ENCODE data around the gene SCP2. TPM values are rescaled to one million over a fixed set of nuclear protein-coding genes. Genes with fewer than 3 reads are reported as not detected.

Gene SCP2
- polyA plus RNA-seq, 1 of the 3 experiments (the other 2 are of a cell fraction) = 49.5 TPM

DNA sequence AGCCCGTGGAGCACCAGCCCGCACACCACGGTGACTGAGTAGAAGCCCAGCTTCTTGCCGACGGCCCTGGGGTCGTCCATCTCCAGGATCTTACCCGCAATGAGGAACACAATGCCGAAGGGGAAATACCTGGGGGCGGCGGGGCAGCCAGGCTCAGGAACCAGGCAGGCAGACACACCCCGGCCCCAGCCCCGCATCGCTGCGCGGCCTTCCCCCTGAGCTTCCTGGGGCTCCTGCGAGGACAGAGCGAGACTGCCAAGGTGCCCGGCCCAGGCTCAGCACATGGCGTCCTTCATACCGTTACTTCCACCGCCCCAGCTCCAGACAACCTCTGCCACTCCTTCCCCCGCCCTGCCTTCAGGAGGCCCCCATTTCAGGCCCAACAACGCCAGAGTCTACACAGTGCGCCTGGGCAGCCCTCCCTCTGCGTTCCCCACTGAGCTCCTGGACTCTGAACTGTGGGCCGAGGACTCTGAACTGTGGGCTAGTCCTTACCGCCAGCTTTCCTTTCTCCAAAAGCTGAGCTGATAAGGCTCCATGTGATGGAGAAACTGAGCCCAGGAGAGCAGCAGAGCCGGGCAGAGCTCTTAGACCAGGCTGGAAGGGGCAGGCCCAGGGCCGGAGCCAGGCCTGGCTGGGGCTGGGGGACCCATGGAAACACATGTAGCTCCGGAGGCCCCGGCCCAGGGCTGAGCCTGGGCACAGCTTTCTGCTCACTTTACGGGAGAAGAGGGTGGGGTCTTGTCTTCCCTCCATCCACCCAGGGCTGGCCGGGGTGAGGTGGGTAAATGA, 165.8 kb downstream of the SCP2 start:
- H3K36me3 ChIP-seq (replicated peaks in 1 of 2; ENCODE audit: control insufficient read depth in 1 of 2, insufficient read depth in 2 of 2, low read length in 1 of 2) = no peaks in the 10 kb centered on the region
- peaks cover 3 to 6% of the 10 kb centered on the region in 2 experiments; a peak in 1 of 4 replicates for H3K4me1 ChIP-seq (ENCODE audit: control insufficient read depth in 1 of 2, insufficient read depth in 2 of 2, low read depth in 1 of 2, low read length in 1 of 2)
- no peak overlapping the region for H3K9ac ChIP-seq
- POLR2A ChIA-PET = no interaction called here
- no peaks in the 10 kb centered on the region for H3K9me3 ChIP-seq
- no peaks in the 10 kb centered on the region for H3F3A ChIP-seq (replicated peaks; ENCODE audit: insufficient read depth)
- H3K4me2 ChIP-seq = no peak overlapping the region
- H3K4me3 ChIP-seq (ENCODE audit: low read depth in 2 of 2, low read length in 1 of 2) = no peak overlapping the region
- no peaks in the 10 kb centered on the region for H3K9me2 ChIP-seq
- no peaks in the 10 kb centered on the region for H4K20me1 ChIP-seq (ENCODE audit: insufficient read depth)
- H3K27me3 ChIP-seq (ENCODE audit: insufficient read depth) = no peaks in the 10 kb centered on the region
- CTCF ChIA-PET = interaction anchor here (1.0 to 1.3 kb wide), 3 partner anchors 9 to 90 kb away, joined by 3 to 5 read pairs (median 4); no protein-coding TSS in a partner anchor
- TF ChIP-seq GATA2 (CRISPR knock-in tag; IDR thresholded peaks at IDR 0.05) = no peak
- no peak for TF ChIP-seq CHD2 (IDR thresholded peaks at IDR 0.05; ENCODE audit: low read length, partially characterized antibody)
- TF ChIP-seq, protein P1, sequence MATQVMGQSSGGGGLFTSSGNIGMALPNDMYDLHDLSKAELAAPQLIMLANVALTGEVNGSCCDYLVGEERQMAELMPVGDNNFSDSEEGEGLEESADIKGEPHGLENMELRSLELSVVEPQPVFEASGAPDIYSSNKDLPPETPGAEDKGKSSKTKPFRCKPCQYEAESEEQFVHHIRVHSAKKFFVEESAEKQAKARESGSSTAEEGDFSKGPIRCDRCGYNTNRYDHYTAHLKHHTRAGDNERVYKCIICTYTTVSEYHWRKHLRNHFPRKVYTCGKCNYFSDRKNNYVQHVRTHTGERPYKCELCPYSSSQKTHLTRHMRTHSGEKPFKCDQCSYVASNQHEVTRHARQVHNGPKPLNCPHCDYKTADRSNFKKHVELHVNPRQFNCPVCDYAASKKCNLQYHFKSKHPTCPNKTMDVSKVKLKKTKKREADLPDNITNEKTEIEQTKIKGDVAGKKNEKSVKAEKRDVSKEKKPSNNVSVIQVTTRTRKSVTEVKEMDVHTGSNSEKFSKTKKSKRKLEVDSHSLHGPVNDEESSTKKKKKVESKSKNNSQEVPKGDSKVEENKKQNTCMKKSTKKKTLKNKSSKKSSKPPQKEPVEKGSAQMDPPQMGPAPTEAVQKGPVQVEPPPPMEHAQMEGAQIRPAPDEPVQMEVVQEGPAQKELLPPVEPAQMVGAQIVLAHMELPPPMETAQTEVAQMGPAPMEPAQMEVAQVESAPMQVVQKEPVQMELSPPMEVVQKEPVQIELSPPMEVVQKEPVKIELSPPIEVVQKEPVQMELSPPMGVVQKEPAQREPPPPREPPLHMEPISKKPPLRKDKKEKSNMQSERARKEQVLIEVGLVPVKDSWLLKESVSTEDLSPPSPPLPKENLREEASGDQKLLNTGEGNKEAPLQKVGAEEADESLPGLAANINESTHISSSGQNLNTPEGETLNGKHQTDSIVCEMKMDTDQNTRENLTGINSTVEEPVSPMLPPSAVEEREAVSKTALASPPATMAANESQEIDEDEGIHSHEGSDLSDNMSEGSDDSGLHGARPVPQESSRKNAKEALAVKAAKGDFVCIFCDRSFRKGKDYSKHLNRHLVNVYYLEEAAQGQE (IDR thresholded peaks at IDR 0.05; ENCODE audit: low read depth, low read length) = no peak
- TF ChIP-seq FOXM1 (IDR thresholded peaks at IDR 0.05; ENCODE audit: low read depth) = no peak
- no peak for TF ChIP-seq RCOR1 (IDR thresholded peaks at IDR 0.05; ENCODE audit: low read length)
- TF ChIP-seq, protein P2, sequence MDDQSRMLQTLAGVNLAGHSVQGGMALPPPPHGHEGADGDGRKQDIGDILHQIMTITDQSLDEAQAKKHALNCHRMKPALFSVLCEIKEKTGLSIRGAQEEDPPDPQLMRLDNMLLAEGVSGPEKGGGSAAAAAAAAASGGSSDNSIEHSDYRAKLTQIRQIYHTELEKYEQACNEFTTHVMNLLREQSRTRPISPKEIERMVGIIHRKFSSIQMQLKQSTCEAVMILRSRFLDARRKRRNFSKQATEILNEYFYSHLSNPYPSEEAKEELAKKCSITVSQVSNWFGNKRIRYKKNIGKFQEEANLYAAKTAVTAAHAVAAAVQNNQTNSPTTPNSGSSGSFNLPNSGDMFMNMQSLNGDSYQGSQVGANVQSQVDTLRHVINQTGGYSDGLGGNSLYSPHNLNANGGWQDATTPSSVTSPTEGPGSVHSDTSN (IDR thresholded peaks at IDR 0.05) = no peak
- no peak for TF ChIP-seq SMC3 (IDR thresholded peaks at IDR 0.05; ENCODE audit: low read depth, low read length)
- TF ChIP-seq MEF2A (IDR thresholded peaks at IDR 0.05; ENCODE audit: borderline replicate concordance, low read depth) = no peak
- no peak for TF ChIP-seq NRF1 (IDR thresholded peaks at IDR 0.05; ENCODE audit: low read depth, low read length)
- no peak for TF ChIP-seq EP300 (IDR thresholded peaks at IDR 0.05; ENCODE audit: borderline replicate concordance in 1 of 2, low read depth in 1 of 2, low read length in 1 of 2)
- TF ChIP-seq GABPA (IDR thresholded peaks at IDR 0.05; ENCODE audit: low read depth) = no peak
- no peak for TF ChIP-seq EZH2phosphoT487 (IDR thresholded peaks at IDR 0.05; ENCODE audit: borderline replicate concordance, low read depth)
- TF ChIP-seq, protein P3, sequence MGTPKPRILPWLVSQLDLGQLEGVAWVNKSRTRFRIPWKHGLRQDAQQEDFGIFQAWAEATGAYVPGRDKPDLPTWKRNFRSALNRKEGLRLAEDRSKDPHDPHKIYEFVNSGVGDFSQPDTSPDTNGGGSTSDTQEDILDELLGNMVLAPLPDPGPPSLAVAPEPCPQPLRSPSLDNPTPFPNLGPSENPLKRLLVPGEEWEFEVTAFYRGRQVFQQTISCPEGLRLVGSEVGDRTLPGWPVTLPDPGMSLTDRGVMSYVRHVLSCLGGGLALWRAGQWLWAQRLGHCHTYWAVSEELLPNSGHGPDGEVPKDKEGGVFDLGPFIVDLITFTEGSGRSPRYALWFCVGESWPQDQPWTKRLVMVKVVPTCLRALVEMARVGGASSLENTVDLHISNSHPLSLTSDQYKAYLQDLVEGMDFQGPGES (IDR thresholded peaks at IDR 0.05; ENCODE audit: low read depth, low read length) = no peak
- no peak for TF ChIP-seq SIN3A (IDR thresholded peaks at IDR 0.05; ENCODE audit: borderline replicate concordance, low read depth, low read length)
- TF ChIP-seq, protein P4, sequence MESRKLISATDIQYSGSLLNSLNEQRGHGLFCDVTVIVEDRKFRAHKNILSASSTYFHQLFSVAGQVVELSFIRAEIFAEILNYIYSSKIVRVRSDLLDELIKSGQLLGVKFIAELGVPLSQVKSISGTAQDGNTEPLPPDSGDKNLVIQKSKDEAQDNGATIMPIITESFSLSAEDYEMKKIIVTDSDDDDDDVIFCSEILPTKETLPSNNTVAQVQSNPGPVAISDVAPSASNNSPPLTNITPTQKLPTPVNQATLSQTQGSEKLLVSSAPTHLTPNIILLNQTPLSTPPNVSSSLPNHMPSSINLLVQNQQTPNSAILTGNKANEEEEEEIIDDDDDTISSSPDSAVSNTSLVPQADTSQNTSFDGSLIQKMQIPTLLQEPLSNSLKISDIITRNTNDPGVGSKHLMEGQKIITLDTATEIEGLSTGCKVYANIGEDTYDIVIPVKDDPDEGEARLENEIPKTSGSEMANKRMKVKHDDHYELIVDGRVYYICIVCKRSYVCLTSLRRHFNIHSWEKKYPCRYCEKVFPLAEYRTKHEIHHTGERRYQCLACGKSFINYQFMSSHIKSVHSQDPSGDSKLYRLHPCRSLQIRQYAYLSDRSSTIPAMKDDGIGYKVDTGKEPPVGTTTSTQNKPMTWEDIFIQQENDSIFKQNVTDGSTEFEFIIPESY (IDR thresholded peaks at IDR 0.05; ENCODE audit: borderline replicate concordance, low read depth) = no peak
- TF ChIP-seq NFIC (IDR thresholded peaks at IDR 0.05; ENCODE audit: borderline replicate concordance) = no peak
- WGBS (ENCODE audit: low lambda C conversion rate) = 92% methylated on average over 21 of the region's 33 CpGs
- no peak overlapping the region for H2AFZ ChIP-seq (ENCODE audit: low read depth)
- no peaks in the 10 kb centered on the region for H3K79me2 ChIP-seq (ENCODE audit: insufficient read depth)
- DNase-seq = no peak
- H3K27ac ChIP-seq (ENCODE audit: low read depth in 2 of 2, low read length in 1 of 2) = no peak overlapping the region

Data from SK-N-SH (cell line).